Chondrocyte (in vitro differentiated cells): ENCODE measurements around the gene TRDMT1. TPM values are rescaled to one million over a fixed set of nuclear protein-coding genes. Genes with fewer than 3 reads are reported as not detected.

ENCODE experiments used
- DNase-seq: peaks from one replicate; pipeline ENCODE4 v3.0.0; 2021; ENCODE audit warnings: mixed read lengths, low spot score
- H3K27ac Mint-ChIP-seq: one replicate; pipeline ENCODE4 v1.8.0; 2021; ENCODE audit warnings: mild to moderate bottlenecking, moderate library complexity, mixed read lengths; ENCODE audit not compliant: unreplicated experiment
- H3K27me3 Mint-ChIP-seq: 2 replicates; pipeline ENCODE4 v1.8.0; 2021; ENCODE audit warnings: low read depth, mixed read lengths
- H3K36me3 Mint-ChIP-seq: 2 replicates; pipeline ENCODE4 v1.8.0; 2021; ENCODE audit warnings: low read depth, mixed read lengths
- H3K4me1 Mint-ChIP-seq: 2 replicates; pipeline ENCODE4 v1.8.0; 2021; ENCODE audit warnings: low read depth, mild to moderate bottlenecking, mixed read lengths
- H3K4me3 Mint-ChIP-seq: one replicate; pipeline ENCODE4 v1.8.0; 2021; ENCODE audit warnings: mild to moderate bottlenecking, moderate library complexity, mixed read lengths; ENCODE audit not compliant: unreplicated experiment
- H3K9me3 Mint-ChIP-seq: 2 replicates; pipeline ENCODE4 v1.8.0; 2021; ENCODE audit warnings: low read depth, mixed read lengths
- CTCF ChIP-seq: fragments of 200-600 bp; sonication (generic); IDR thresholded peaks from 2 replicates; pipeline ENCODE4 v1.5.0; 2021; ENCODE audit warnings: antibody characterized with exemption, mild to moderate bottlenecking, moderate library complexity
- total RNA-seq: library from RNA; stranded (reverse); gene quantifications from 3 replicates; pipeline ENCODE4 v1.2.1, GENCODE V29; 2021

The TRDMT1 gene
- total RNA-seq, 1 donor from 2014 or later: 4.7 TPM

DNA sequence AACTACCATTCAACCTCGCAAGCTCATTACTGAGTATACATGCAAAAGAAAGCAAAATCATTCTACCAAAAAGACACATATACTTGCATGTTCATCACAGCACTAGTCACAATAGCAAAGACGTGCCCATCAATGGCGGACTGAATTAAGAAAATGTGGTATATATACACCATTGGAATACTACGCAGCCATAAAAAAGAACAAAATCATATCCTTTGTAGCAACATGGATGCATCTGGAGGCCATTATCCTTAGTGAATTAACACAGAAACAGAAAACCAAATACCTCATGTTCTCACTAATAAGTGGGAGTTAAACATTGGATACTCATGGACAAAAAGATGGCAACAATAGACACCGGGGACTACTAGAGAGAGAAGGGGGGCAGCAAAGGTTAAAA is 6.4 kb downstream of the TRDMT1 start:
- peaks cover 12% of the 10 kb centered on the region for H3K4me1 Mint-ChIP-seq
- H3K9me3 Mint-ChIP-seq: peaks cover 10% of the 10 kb centered on the region
- H3K36me3 Mint-ChIP-seq: peaks cover 7% of the 10 kb centered on the region
- no peaks in the 10 kb centered on the region for H3K27me3 Mint-ChIP-seq
- no peak overlapping the region for H3K4me3 Mint-ChIP-seq
- no peak for TF ChIP-seq CTCF
- no peak overlapping the region for H3K27ac Mint-ChIP-seq
- no peak for DNase-seq

DNA sequence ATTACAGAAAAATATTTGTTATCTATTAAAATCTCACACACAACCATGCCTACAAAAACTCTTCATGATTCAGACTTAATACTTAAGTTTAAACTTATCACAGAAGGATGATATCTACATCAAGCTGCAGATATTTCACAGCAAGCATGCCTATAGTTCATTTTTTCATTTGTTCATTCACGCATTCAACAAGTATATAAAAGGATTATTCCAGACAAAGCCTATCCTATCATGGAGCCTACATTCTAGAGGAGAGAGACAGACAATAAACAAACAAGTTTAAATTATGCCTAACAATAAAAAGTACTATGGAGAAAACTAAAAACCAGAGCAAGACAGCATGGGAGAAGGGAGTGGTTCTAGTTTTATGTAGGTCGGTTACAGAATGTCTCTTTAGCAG is 10.9 kb downstream of the TRDMT1 start:
- TF ChIP-seq CTCF: no peak
- Mint-ChIP-seq H3K36me3 (peaks cover 7% of the 10 kb centered on the region), H3K27me3 (no peaks in the 10 kb centered on the region), H3K9me3 (peaks cover 10% of the 10 kb centered on the region), H3K4me3 (no peak overlapping the region), H3K27ac (no peak overlapping the region), H3K4me1 (peaks cover 10% of the 10 kb centered on the region)
- DNase-seq: no peak

DNA sequence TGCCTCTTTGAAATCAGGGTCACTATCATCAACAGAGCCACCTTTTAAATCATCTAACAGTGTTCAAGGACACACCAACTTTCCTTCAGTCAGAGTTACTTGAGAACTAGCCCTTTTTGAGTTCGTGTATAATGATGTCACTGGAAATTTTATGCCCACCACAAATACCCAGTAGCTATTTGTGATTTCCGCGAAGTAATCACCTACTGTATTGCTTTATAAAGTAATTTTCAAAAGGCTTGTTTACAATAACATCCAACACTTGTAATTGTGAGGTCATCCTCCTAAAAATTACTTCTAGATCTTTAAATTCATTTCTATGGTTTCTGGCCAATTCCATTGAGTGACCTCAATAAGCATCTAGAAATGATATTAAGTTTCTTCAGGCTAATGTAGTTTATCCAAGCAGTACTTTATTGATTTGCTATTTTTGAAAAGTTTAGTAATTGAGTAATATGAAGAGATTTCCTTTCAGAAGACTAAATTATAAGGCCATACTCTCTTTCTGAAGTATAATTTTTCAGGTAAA is 12.8 kb downstream of the TRDMT1 start:
- peaks cover 4% of the 10 kb centered on the region for H3K36me3 Mint-ChIP-seq
- H3K9me3 Mint-ChIP-seq: peaks cover 2% of the 10 kb centered on the region
- no peak overlapping the region for H3K4me3 Mint-ChIP-seq
- TF ChIP-seq CTCF: no peak
- H3K27ac Mint-ChIP-seq: no peak overlapping the region
- no peaks in the 10 kb centered on the region for H3K27me3 Mint-ChIP-seq
- no peak for DNase-seq
- peaks cover 10% of the 10 kb centered on the region for H3K4me1 Mint-ChIP-seq

DNA sequence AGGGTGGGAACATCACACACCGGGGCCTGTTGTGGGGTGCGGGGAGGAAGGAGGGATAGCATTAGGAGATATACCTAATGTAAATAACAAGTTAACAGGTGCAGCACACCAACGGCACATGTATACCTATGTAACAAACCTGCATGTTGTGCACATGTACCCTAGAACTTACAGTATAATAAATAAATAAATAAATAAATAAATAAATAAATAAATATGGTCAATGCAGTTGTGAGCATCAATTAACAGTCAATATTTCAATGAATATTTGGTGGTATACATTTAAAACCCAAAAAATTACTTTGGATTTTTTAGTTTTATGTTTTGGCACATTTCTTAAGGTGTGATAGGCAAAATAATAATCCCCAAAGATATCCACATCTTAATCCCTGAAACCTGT is 15.6 kb downstream of the TRDMT1 start:
- no peak overlapping the region for H3K27ac Mint-ChIP-seq
- no peak overlapping the region for H3K4me3 Mint-ChIP-seq
- H3K4me1 Mint-ChIP-seq: peaks cover 10% of the 10 kb centered on the region
- H3K9me3 Mint-ChIP-seq: no peaks in the 10 kb centered on the region
- H3K36me3 Mint-ChIP-seq: no peaks in the 10 kb centered on the region
- no peak for TF ChIP-seq CTCF
- no peaks in the 10 kb centered on the region for H3K27me3 Mint-ChIP-seq
- DNase-seq: no peak

GRCh38 chr10:17183110-17183509 is 18.4 kb downstream of the TRDMT1 start:
- Mint-ChIP-seq H3K4me3 (no peak overlapping the region), H3K27ac (no peak overlapping the region), H3K27me3 (no peaks in the 10 kb centered on the region), H3K9me3 (no peaks in the 10 kb centered on the region), H3K4me1 (peaks cover 15% of the 10 kb centered on the region), H3K36me3 (no peaks in the 10 kb centered on the region)
- peak; percentile 59 for TF ChIP-seq CTCF
- no peak for DNase-seq
